PFSK-1 (cell line): ENCODE measurements around the gene TMTC2.

Experiments
- FOXP2 ChIP-seq: optimal IDR thresholded peaks from 2 replicates; pipeline ENCODE3; 2011; ENCODE audit warnings: borderline replicate concordance, control low read depth, inconsistent platforms; ENCODE audit not compliant: insufficient read depth; ENCODE audit errors: extremely low read length, extremely low read depth
- POLR2AphosphoS5 ChIP-seq: IDR thresholded peaks from 2 replicates; pipeline ENCODE4 v1.6.1; 2012; ENCODE audit warnings: low read depth, mild to moderate bottlenecking, control low read depth, low read length, moderate library complexity
- REST ChIP-seq, 2 experiments: IDR thresholded peaks; 2 replicates each; pipeline versions ENCODE4 v1.6.1 to v1.8.0; 2011 to 2012; ENCODE audit warnings: low read depth in 2 of 2, low read length in 2 of 2, control low read depth in 1 of 2, inconsistent platforms in 1 of 2, mild to moderate bottlenecking in 1 of 2, moderate library complexity in 1 of 2; ENCODE audit not compliant: insufficient read depth in 1 of 2
- SIN3A ChIP-seq: IDR thresholded peaks from 2 replicates; pipeline ENCODE4 v1.6.1; 2012; ENCODE audit warnings: mild to moderate bottlenecking, low read length, moderate library complexity, borderline replicate concordance; ENCODE audit not compliant: insufficient read depth
- TAF1 ChIP-seq: IDR thresholded peaks from 2 replicates; pipeline ENCODE4 v1.6.1; 2012; ENCODE audit warnings: low read length, control low read depth, borderline replicate concordance; ENCODE audit not compliant: insufficient read depth

Gene TMTC2

GRCh38 chr12:82708061-82708879 is 21.6 kb downstream of the TMTC2 start:
- no peak for TF ChIP-seq SIN3A
- TF ChIP-seq POLR2AphosphoS5: no peak
- no peak for TF ChIP-seq FOXP2
- TF ChIP-seq TAF1: no peak
- TF ChIP-seq REST (IDR thresholded peaks at IDR 0.05; ENCODE audit: insufficient read depth in 1 of 2, low read depth in 2 of 2, low read length in 2 of 2): no peak

- TF ChIP-seq FOXP2 (no peak), TAF1 (no peak), REST (IDR thresholded peaks at IDR 0.05; ENCODE audit: insufficient read depth in 1 of 2, low read depth in 2 of 2, low read length in 2 of 2) (no peak), POLR2AphosphoS5 (no peak), SIN3A (no peak)
These were observed 23.2 kb downstream of the TMTC2 start for GRCh38 chr12:82709794-82710355.

- no peak for TF ChIP-seq TAF1
- TF ChIP-seq FOXP2: no peak
- TF ChIP-seq SIN3A: no peak
- TF ChIP-seq POLR2AphosphoS5: no peak
- TF ChIP-seq REST (IDR thresholded peaks at IDR 0.05; ENCODE audit: insufficient read depth in 1 of 2, low read depth in 2 of 2, low read length in 2 of 2): no peak
These were observed 24.0 kb downstream of the TMTC2 start for GRCh38 chr12:82710741-82711140.

- no peak for TF ChIP-seq SIN3A
- no peak for TF ChIP-seq FOXP2
- no peak for TF ChIP-seq TAF1
- no peak for TF ChIP-seq POLR2AphosphoS5
- TF ChIP-seq REST (IDR thresholded peaks at IDR 0.05; ENCODE audit: insufficient read depth in 1 of 2, low read depth in 2 of 2, low read length in 2 of 2): no peak
These were observed 27.7 kb downstream of the TMTC2 start for GRCh38 chr12:82714427-82714826.
